HCEC 1CT (cell line): ENCODE measurements around the gene FGFR1OP2.
"Not testable (repeated sequence)": the region's sequence is repeated elsewhere in the genome, so short reads cannot be mapped to it uniquely, and the experiment has no call there.

Source experiments
- DNase-seq: peaks from one replicate; pipeline ENCODE4 v3.0.0-alpha.2; 2017

Gene FGFR1OP2

GRCh38 chr12:26937863-26938700, at the start of gene FGFR1OP2, which contains the start of gene INTS13:
TSS of gene FGFR1OP2 (plus strand) at chr12:26938470. CDS start at chr12:26954159, 15,689 bp downstream.
TSS of gene INTS13 (minus strand) at chr12:26937981. CDS start at chr12:26936803, 1,178 bp downstream.
- peak; percentile 98 for DNase-seq

GRCh38 chr12:26890784-26891183, 47.5 kb upstream of the FGFR1OP2 start:
- DNase-seq: no peak

- DNase-seq: no peak
These were observed 46.6 kb upstream of the FGFR1OP2 start for GRCh38 chr12:26891704-26892103.

GRCh38 chr12:26895672-26896071, 42.6 kb upstream of the FGFR1OP2 start:
- no peak for DNase-seq

GRCh38 chr12:26896913-26897312, 41.4 kb upstream of the FGFR1OP2 start:
- no peak for DNase-seq

GRCh38 chr12:26903396-26903795, 34.9 kb upstream of the FGFR1OP2 start:
- not testable (repeated sequence) for DNase-seq

GRCh38 chr12:26906024-26906423, 32.2 kb upstream of the FGFR1OP2 start:
- DNase-seq: no peak

- no peak for DNase-seq
These were observed 31.6 kb upstream of the FGFR1OP2 start for GRCh38 chr12:26906704-26907103.

GRCh38 chr12:26918321-26919215, 19.7 kb upstream of the FGFR1OP2 start:
- no peak for DNase-seq

GRCh38 chr12:26919216-26919555, 19.1 kb upstream of the FGFR1OP2 start:
- DNase-seq: no peak

GRCh38 chr12:26921886-26922285, 16.4 kb upstream of the FGFR1OP2 start:
- DNase-seq: no peak

GRCh38 chr12:26928661-26929060, 9.6 kb upstream of the FGFR1OP2 start:
- DNase-seq: no peak

- DNase-seq: no peak
These were observed 8.7 kb upstream of the FGFR1OP2 start for GRCh38 chr12:26929590-26929989.

- DNase-seq: no peak
These were observed 2.5 kb upstream of the FGFR1OP2 start for GRCh38 chr12:26935636-26936378.

- no peak for DNase-seq
These were observed 1.5 kb upstream of the FGFR1OP2 start for GRCh38 chr12:26936559-26937442.

GRCh38 chr12:26937443-26937862, 817 bp upstream of the FGFR1OP2 start:
- DNase-seq: no peak

GRCh38 chr12:26938701-26939062, 412 bp downstream of the FGFR1OP2 start:
- DNase-seq: no peak

- peak; percentile 7 for DNase-seq
These were observed 1.0 kb downstream of the FGFR1OP2 start for GRCh38 chr12:26939192-26939832.

GRCh38 chr12:26939953-26940352, 1.7 kb downstream of the FGFR1OP2 start:
- no peak for DNase-seq

GRCh38 chr12:26940516-26941214, 2.4 kb downstream of the FGFR1OP2 start:
- DNase-seq: no peak

- peak; percentile 6 for DNase-seq
These were observed 2.9 kb downstream of the FGFR1OP2 start for GRCh38 chr12:26941215-26941594.
